Limb (tissue), 2 donors: ENCODE data around the gene ARHGEF9.

Experiments used
- DNase-seq, 2 donors: peaks; one replicate each; pipeline ENCODE4 v3.0.0-alpha.2; 2016; ENCODE audit errors: extremely low spot score in 2 of 2

The ARHGEF9 gene

DNA sequence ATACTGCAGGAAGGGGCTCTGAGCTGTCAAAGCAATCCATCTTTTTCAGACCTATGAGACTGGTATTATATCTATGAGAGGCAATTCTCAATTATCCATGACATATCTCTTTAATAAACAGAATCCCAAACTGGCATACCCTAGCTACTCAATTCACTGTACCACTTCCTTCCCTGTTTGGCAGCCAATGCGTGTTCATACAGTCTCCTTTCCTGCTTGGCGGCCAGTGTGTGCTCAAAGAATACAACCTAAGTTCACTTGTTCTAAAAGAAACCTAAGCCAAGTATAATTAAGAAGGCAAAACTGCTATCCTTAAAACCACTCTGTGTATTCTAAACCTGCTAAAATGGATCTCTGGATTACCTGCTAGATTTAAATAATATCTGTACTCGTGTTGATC is 38.3 kb downstream of the ARHGEF9 start:
- DNase-seq, result no peak

DNA sequence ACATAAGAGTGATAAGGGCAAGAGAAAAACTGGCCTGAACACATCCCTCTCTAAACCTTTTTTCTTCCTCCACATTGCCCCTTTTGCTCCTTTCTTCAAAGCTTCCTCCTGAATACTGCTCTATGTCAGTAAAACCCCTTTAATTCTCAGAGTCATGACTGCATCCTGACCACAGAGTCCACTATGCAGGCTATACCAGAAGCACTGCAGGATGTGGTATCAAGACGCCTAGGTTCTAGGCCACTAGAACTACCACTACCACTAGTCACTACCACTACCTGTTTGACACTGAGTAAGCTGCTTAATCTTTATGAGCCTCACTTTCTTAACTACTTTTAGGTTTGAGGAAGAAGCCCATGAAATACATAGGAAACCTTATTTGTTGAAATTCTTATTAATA is 38.7 kb downstream of the ARHGEF9 start:
- DNase-seq, result no peak

DNA sequence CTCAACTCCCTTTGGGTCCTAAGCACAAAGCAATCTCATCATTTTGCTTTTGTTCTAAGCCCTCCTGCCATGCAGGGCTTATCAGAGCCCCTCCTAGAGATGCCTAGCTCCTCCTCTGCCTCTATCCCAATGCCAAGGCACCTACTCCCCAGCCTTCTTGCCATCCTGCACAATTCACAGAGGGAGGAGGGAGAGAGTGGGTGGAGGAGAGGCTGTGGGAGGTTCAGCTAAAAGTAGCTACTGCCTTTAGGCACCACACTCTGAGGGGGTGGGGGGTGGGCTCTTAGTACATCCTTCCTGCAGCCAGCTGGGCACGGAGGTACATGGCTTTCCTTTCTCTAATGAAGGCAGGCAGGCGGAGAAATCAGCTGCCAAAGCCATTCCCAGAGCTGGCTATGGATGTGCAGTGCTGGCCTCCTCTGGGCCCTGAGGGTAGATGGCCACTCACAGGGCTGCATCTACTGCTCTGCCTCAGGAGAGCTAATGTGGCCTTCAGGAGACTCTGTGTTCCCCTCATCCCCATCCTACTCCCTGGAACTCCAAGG is 40.1 kb downstream of the ARHGEF9 start:
- DNase-seq, result no peak

DNA sequence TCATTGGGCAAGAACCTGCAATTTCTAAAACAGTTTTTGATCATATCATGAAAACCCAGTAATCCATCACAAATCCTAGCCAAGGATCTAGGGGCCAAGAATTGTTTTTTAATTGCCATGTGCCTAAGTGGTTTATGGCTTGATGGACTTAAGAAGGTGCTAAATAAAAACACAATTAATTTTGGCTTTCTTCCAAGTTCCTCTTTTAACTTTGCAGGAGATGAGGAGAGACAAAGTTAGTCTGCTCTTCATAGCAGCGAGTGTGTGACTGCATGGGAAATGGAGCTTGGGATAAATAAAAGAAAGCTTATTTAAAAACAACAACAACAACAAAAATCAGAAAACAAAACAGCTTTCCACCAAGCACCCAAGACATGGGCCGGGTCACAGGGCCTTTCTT is 41.4 kb downstream of the ARHGEF9 start:
- no peak for DNase-seq

DNA sequence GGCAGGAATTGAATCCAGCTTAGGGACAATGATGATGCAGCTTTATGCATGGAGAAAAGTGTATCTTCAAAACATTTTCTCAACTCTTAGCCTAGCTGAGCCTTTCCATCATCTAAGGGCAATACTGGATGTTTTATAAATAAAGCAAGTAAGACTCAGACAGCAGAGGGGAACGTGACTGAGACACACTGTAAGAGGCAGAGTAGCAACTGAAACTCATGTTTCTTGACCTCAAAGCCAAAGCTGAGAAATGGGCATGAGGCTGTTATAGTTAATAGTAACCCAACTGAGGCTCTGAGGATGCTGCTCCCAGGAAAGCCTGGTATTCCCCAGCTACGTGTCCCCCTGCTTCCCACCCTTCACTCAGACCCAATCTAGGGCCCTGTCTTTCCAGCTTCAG is 44.6 kb downstream of the ARHGEF9 start:
- DNase-seq, result no peak

DNA sequence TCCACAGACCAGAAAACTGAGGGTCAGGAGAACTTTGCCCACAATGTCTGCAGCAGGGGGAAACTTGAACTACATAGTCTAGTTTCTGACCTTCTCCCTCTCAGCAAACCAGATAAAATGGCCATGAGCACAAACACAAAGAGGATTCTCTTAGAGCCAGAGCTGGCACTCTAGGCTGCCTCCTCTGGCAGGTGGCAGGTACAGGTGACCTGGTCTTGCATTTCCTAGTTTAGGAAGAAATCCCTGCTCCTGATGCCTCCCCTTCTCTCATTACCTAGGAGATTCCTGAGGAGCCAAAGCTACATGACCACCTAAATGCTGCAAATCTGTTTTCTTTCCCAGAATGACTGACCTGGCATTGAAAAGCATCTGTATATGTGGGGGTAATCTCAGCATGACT is 45.1 kb downstream of the ARHGEF9 start:
- DNase-seq, result no peak

DNA sequence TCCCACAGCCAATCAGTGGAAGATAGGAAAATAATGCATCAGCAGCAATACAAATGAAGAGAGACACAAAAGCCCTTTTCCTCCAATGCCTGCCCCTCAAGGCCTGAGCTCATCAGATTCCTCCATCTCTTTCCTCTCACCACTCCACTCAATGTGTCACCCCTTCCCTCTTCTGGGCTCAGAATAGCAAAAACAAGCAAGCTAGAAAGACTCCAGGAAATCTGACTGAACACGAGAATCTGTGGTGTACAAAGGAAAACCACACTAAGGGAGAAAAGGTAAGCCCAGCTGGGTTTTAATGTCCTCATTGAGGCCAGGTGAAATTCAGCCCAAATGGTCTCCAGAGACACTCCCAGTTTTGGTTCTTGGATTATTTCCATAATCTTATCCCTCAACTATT is 46.3 kb downstream of the ARHGEF9 start:
- DNase-seq, result no peak

DNA sequence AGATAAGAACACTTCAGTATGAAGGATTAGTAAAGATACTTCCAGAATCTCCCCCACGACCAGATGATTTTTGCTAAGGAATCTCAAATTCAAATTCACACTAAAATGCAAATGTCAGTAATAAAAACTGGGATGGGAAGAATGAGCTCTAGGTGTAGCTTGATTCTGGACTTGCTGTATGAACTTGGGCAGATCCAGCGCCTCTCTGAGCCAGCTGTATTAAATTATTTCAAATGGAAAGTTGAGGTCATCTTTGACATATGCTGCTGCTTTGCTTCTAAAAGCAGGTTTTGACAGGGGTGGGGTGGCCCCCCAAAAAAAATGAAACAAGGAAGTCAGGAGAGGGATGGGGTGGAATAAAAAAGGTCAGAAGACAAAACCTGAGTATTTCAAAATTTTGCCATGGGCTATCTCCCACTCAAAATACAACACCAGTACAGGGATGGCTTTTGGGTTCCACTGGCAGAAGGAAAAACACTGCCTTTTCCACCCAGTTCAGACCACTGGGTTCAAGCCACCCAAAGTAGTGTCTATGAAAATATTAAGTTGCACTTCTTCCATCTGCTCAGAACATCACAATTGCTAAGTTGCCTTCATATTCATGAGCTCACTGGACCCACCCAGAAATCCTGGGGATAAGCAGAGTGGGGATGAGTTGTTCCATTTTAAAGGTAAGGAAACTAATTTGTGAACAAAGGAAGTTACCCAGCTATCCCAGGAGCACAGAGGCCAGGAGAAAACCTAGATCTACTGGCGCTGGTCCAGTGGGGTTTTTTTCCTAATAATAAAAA is 47.7 kb downstream of the ARHGEF9 start:
- no peak for DNase-seq

DNA sequence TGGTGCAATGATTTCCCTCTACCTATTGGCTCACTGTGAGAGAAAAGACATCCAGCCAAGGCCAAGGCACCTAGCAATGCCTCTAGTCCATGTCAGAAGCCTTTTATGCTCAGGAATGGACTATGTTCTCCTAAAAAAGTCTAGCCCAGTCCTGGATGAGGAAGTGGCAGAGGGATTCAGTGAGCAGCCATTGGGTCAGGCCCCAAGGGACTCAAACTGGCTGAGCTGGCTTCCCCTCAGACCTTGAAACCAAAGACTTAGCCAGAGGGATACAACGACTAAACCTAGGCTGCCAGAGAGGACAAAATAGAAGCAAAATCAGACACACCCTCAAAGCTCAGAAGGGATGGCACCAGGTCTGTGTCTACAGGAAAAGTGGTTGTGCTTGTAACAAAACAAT is 49.1 kb downstream of the ARHGEF9 start:
- no peak for DNase-seq

DNA sequence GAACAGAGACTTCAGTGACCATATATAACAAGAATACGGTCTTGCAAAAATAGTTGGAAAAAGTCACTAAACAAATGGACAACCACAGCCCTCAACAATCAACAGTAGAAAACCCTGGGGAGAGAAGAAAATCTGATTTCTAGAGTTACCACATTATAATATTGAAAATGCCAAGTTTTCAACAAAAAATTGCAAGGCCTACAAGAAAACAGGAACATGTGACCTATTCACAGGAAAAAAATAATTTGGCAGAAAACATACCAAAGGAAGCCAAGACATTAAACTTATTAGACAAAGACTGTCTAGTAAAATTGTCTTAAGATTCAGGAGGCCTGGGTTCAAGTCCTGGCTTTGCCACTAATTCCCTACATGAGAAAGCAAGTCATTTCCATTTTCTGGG is 64.7 kb downstream of the ARHGEF9 start:
- no peak for DNase-seq

DNA sequence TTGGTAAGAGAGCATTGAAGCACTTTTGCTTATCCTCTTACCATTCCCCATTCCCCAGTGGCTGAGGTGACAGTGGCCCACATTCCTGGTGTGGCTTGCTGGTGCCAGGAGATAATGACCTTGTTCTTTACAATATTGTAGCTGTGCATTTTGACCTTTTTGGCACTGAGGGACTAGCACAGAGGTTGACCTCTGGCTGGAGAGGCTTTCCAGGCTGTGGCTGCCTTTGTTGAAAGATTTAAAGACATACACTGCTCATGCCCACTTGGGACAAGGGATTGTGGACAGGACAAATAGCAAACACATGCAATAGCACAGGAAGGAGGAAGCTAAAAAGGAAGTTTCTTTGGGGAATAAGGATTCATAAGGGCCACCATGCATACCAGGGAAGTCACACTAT is 65.4 kb downstream of the ARHGEF9 start:
- DNase-seq, result no peak

DNA sequence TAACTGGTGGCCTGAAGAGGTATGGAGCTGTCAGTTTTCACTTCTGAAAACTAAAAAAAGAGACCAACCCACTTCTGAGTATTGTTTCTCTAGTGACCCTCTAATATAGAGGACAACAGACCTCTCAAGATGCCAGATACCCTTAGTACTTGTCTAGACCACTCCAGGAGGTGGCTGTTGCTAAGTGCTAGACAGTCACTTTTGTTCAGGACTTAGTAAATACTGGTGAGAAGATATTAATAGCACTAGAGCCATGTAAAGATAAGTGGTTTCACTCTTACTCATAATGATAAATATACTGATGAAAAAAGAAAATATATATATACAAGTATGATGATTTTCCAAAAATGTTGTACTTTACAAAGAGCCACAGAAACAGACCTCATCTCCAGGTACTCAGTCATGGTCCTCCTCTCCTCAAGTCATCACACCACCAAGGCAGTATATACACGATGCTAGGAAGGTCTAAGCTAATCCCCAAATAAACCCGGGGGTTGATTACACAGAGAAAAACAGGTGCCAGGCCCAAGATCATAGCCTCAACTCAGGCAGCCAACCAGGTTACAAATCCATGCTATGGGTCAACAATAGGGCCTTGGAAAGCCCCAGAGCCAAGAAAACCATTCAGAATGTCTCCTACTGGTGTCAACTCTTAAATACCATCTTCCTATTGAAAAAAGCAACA is 66.9 kb downstream of the ARHGEF9 start:
- no peak for DNase-seq

DNA sequence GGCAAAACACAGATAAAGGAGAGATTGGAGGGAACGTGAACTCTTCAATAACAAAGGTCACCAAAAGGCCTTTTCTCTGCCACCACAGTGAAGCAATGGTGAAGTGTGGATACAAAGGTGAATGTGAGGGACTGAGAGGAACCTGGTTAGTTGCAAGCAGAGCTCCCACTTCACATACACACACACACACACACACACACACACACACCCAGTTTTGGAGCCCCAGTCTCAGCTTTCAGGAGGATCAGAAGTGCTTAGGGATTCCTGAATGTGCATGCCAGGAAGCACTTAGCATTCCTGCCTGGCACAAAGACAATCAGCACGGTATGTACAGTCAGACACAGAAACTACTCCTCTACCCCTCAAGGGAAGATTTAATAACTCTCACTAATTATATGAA is 71.5 kb downstream of the ARHGEF9 start:
- DNase-seq, result no peak

DNA sequence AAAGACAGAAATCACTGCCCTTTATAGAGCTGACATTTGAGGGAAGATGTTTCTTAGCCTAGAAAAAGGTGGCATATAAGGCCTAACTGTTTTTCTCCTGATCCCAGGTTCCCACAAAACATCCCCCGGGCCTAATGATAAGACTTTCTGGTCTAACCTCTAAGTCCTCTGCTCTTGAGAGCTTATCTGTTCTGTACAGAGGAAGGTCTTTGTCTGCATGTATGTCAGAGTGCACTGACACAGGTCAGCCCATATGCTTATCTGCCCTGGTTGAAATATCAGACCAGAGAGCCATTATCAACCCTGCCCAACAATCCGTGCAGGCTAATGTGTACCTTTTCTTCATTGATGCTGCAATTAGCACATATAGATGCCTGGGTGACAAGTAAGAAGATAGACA is 76.2 kb downstream of the ARHGEF9 start:
- DNase-seq, result no peak

DNA sequence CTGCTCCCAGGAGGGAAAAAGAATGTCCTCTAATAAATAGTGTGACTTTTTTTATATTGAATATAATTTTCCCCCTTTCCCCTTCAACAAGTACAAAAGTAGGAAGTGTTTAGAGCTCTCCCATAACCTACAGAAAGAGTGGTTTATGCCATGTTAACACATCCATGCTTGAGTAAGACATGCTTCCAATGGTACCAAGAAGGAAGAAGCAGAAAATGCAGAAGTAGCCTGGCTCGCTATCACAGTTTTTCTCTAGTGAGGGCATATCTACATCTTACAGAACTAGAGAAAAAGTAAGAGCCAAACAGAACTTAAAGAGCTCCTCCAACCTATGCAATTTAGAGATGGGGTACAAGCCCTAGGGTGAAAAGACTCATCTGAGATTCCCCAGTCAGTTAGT is 82.5 kb downstream of the ARHGEF9 start:
- DNase-seq, result no peak

DNA sequence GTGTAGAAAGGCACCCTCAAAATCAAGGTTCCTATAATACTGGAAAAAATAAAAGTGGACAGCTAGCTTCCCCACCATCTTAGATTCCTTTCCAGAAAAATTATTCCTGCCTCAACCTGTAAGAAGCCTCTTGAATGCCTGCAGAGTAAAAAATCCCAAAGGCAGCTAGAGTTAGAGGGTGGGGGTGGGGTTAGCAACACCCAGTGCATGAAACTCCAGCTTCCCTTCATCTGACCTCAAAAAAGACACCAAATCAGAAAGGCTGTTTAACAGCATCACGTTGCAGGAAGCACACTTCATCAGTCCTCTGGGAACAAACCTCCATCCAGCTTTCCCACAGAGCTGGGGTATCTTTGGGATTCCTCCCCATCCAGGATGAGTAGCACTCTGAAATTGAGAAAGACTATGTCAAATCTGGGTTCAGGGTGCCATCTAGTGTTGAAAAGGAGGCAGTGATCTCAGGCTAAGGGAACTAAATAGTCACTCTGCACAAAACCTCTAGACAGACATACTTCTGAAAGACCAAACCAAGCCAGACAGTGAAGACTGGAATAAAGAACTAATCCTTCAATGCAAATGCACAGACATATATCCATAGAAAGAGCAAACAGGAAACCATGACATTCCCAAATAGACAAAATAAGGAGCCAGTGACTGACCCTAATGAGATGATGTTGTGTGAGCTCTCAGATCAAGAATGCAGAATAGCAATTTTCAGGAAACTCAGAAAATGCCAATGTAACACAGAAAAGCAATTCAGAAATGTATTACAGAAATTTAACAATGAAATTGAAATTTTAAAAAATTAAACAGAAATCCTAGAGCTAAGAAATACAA is 97.9 kb downstream of the ARHGEF9 start:
- DNase-seq, result peak in 1 of 2 donors; percentile 1

DNA sequence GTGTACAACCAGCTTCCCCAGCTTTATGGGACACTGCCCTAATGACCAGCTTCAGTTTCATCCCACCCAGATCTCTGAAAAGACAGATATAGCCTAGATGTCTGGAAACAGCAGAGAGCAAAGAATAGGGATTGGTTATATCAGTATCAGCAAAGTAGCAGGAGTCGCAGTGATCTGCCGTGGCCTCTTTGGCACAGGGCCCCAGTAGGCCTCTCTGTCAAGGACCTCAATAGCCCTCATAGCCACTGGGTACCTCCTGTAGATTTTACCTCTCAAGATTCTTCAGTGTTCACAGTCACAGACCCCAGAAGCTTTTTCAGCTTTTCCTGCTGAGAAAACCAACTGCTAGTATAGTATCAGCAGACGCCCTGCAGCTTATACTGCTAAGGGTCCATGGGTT is 104.6 kb downstream of the ARHGEF9 start:
- no peak for DNase-seq

DNA sequence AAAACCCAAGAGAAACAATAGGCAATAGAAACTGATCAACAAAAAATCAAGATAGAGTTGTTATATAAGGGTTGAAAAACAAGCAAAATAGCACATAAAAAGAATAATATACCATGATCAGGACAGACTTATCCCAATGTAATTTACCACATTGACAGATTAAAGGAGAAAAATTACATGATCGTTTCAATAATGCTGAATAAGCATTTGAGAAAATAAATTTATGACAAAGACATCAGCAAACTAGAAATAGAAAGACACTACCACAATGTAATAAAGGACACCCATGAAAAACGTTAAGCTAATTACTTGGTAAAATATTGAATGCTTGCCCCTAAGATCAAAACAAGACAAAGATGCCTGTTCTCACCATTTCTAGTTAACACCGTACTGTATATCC is 105.6 kb downstream of the ARHGEF9 start:
- DNase-seq, result no peak

DNA sequence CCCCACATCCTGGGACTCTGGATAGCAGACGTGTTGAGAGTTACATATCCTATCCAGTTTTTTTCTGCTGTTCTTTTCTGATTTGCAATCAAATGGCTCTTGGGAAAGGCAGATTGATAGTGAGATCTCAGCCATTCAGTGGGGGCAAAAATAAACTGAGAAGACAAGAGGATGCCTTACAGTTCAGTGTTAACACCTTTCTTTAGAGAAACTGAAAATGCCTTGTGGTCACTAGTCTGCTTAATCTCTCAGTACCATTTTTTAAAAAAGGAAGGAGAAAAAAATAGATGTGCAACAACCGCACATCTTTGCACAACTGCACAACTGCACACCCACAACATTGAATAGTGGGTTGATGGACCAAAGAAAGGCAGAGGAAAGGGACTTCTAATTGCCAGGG is 109.3 kb downstream of the ARHGEF9 start:
- no peak for DNase-seq

DNA sequence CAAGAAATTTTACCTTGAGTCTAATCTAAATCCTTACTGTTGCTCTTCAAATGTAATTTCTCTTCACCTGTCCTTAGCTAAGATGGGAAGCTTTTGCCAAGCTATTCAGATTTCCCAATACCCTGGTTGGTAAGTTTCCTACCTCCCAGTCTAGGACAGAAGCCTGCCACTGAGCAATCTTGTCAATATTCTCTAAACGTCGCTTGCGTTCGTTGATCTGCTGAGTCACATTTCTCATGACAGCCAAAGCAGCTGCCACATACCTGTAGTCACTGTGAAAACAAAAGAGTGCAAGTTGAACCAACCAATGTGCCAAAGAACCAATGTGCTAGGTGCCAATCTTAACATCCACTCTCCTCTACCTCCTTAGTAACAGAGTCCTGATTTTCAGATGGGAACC is 111.1 kb downstream of the ARHGEF9 start:
- DNase-seq, result no peak

DNA sequence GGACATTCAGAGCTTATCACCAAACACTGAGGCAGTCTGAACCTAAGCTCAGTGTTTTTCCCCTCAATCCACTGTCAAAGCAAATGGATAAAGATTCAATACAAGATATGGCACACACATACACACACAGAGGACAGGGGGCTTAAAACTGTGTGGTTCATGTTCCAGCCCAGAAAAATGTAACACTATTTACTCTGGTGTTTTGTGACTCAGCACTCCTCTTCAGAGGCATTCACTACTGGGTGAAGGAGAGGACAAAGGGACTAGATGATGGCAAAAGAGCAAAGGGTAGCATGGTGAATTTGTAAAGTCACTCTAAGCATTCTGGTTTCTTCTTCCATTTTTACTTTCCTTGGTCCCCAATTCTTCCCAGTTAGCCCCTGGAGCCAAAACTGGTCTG is 120.3 kb downstream of the ARHGEF9 start:
- DNase-seq, result no peak

DNA sequence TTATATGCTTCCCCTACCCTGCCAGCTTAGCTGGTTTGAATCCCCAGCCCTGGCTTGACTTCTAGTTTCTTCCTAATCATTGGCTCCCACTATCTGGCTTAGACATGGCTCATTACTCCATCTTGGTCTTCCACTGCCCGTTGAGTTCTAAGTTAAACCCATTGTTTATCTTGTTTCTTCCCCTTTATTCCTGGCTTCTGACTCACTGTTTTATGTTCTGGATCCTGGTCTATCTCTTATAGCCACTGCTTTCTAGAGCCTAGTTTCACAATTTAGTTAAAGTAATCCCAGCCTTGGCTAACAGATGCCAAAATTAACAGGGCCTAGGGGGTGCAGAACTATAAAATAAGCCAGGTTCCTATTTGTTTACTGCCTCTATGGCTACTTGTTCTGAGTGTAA is 120.9 kb downstream of the ARHGEF9 start:
- no peak for DNase-seq
